H9 (cell line): Measurements from ENCODE around the gene PRKCZ. TPM values are rescaled to one million over a fixed set of nuclear protein-coding genes. Genes with fewer than 3 reads are reported as not detected.

Source experiments
- DNase-seq: peaks from one replicate; pipeline ENCODE4 v3.0.0-alpha.2; 2017
- H2AFZ ChIP-seq: one replicate; pipeline ENCODE4 v1.6.1; 2013; ENCODE audit warnings: mild to moderate bottlenecking, low read length, control low read depth, moderate library complexity
- H2AK5ac ChIP-seq: 2 replicates; pipeline ENCODE4 v1.6.1; 2013; ENCODE audit warnings: low read length, control low read depth, mixed read lengths; ENCODE audit not compliant: insufficient read length
- H2BK120ac ChIP-seq: one replicate; pipeline ENCODE4 v1.6.1; 2013; ENCODE audit warnings: low read depth, mild to moderate bottlenecking, low read length, control low read depth, inconsistent platforms; ENCODE audit not compliant: poor library complexity, severe bottlenecking
- H2BK12ac ChIP-seq: 2 replicates; pipeline ENCODE4 v1.6.1; 2013; ENCODE audit warnings: low read length, control low read depth, mixed read lengths, low read depth; ENCODE audit not compliant: insufficient read length
- H2BK15ac ChIP-seq: 2 replicates; pipeline ENCODE4 v1.6.1; 2013; ENCODE audit warnings: low read depth, low read length, control low read depth
- H2BK20ac ChIP-seq: one replicate; pipeline ENCODE4 v1.6.1; 2013; ENCODE audit warnings: low read depth, mild to moderate bottlenecking, low read length, control low read depth, inconsistent platforms; ENCODE audit not compliant: poor library complexity, severe bottlenecking
- H2BK5ac ChIP-seq: 2 replicates; pipeline ENCODE4 v1.6.1; 2013; ENCODE audit warnings: low read length, control low read depth, mixed read lengths; ENCODE audit not compliant: insufficient read length
- H3K14ac ChIP-seq: 2 replicates; pipeline ENCODE4 v1.6.1; 2013; ENCODE audit warnings: low read length, control low read depth; ENCODE audit not compliant: insufficient read depth
- H3K18ac ChIP-seq: 2 replicates; pipeline ENCODE4 v1.6.1; 2013; ENCODE audit warnings: low read depth, mild to moderate bottlenecking, mixed read lengths, low read length, control low read depth; ENCODE audit not compliant: insufficient read length
- H3K23ac ChIP-seq: 2 replicates; pipeline ENCODE4 v1.6.1; 2013; ENCODE audit warnings: low read length, control low read depth, mixed read lengths, low read depth; ENCODE audit not compliant: insufficient read length
- H3K23me2 ChIP-seq: 2 replicates; pipeline ENCODE4 v1.6.1; 2013; ENCODE audit warnings: low read depth, mild to moderate bottlenecking, mixed read lengths, low read length, control low read depth; ENCODE audit not compliant: insufficient read length, poor library complexity, severe bottlenecking
- H3K27ac ChIP-seq: 2 replicates; pipeline ENCODE4 v1.5.1; 2013; ENCODE audit warnings: low read length, control low read depth, mixed read lengths, low read depth; ENCODE audit not compliant: insufficient read length
- H3K27me3 ChIP-seq: 2 replicates; pipeline ENCODE4 v1.6.1; 2013; ENCODE audit warnings: low read length, control low read depth, inconsistent platforms; ENCODE audit not compliant: insufficient read depth
- H3K4ac ChIP-seq: 2 replicates; pipeline ENCODE4 v1.6.1; 2013; ENCODE audit warnings: low read depth, mild to moderate bottlenecking, control low read depth, inconsistent platforms, low read length, moderate library complexity
- H3K4me1 ChIP-seq: 2 replicates; pipeline ENCODE4 v1.6.1; 2013; ENCODE audit warnings: low read length, control low read depth, inconsistent platforms; ENCODE audit not compliant: insufficient read depth
- H3K4me2 ChIP-seq: 2 replicates; pipeline ENCODE4 v1.6.1; 2013; ENCODE audit warnings: low read length, control low read depth, mixed read lengths; ENCODE audit not compliant: insufficient read length, insufficient read depth
- H3K56ac ChIP-seq: 2 replicates; pipeline ENCODE4 v1.6.1; 2013; ENCODE audit warnings: low read depth, mild to moderate bottlenecking, mixed read lengths, low read length, control low read depth; ENCODE audit not compliant: insufficient read length
- H3K79me1 ChIP-seq: 2 replicates; pipeline ENCODE4 v1.6.1; 2013; ENCODE audit warnings: low read depth, mild to moderate bottlenecking, moderate library complexity, low read length, control low read depth, inconsistent platforms; ENCODE audit not compliant: insufficient read depth, poor library complexity, severe bottlenecking
- H3K79me2 ChIP-seq: 2 replicates; pipeline ENCODE4 v1.6.1; 2013; ENCODE audit warnings: low read length, control low read depth, inconsistent platforms; ENCODE audit not compliant: insufficient read depth
- H3K9ac ChIP-seq: 2 replicates; pipeline ENCODE4 v1.6.1; 2013; ENCODE audit warnings: low read length, control low read depth, mixed read lengths; ENCODE audit not compliant: insufficient read length; ENCODE audit errors: extremely low read depth
- H3K9me3 ChIP-seq: one replicate; pipeline ENCODE4 v1.6.1; 2013; ENCODE audit warnings: low read depth, low read length, inconsistent platforms; ENCODE audit not compliant: control insufficient read depth
- H3T11ph ChIP-seq: one replicate; pipeline ENCODE4 v1.6.1; 2013; ENCODE audit warnings: mild to moderate bottlenecking, low read length, control low read depth, inconsistent platforms
- H4K20me1 ChIP-seq: one replicate; pipeline ENCODE4 v1.6.1; 2013; ENCODE audit not compliant: control insufficient read depth, insufficient read length, insufficient read depth
- H4K5ac ChIP-seq: 2 replicates; pipeline ENCODE4 v1.6.1; 2013; ENCODE audit warnings: low read depth, mild to moderate bottlenecking, mixed read lengths, low read length, control low read depth; ENCODE audit not compliant: insufficient read length
- H4K8ac ChIP-seq: replicated peaks from 2 replicates; pipeline ENCODE4 v1.6.1; 2013; ENCODE audit warnings: low read length, control low read depth, mixed read lengths, low read depth; ENCODE audit not compliant: insufficient read length
- H4K91ac ChIP-seq: 2 replicates; pipeline ENCODE4 v1.6.1; 2013; ENCODE audit warnings: low read depth, mild to moderate bottlenecking, moderate library complexity, mixed read lengths, low read length, control low read depth; ENCODE audit not compliant: insufficient read length
- H3K27ac Mint-ChIP-seq, 3 experiments: 2 replicates in 2 of 3; 3 replicates in 1 of 3; pipeline ENCODE4 v1.8.0; 2020 to 2021; ENCODE audit warnings: mixed read lengths in 3 of 3, mild to moderate bottlenecking in 1 of 3, moderate library complexity in 1 of 3
- H3K27me3 Mint-ChIP-seq: 2 replicates; pipeline ENCODE4 v1.8.0; 2021; ENCODE audit warnings: low read depth, mild to moderate bottlenecking, moderate library complexity, mixed read lengths
- H3K36me3 Mint-ChIP-seq, 3 experiments: 2 replicates in 2 of 3; 3 replicates in 1 of 3; pipeline ENCODE4 v1.8.0; 2020 to 2021; ENCODE audit warnings: low read depth in 3 of 3, mixed read lengths in 3 of 3; ENCODE audit not compliant: insufficient read depth in 1 of 3
- H3K4me1 Mint-ChIP-seq, 2 experiments: 2 replicates each; pipeline ENCODE4 v1.8.0; 2020; ENCODE audit warnings: mixed read lengths in 2 of 2
- H3K4me3 Mint-ChIP-seq, 2 experiments: 2 replicates in 1 of 2; 3 replicates in 1 of 2; pipeline ENCODE4 v1.8.0; 2020 to 2021; ENCODE audit warnings: mild to moderate bottlenecking in 2 of 2, mixed read lengths in 2 of 2, moderate library complexity in 1 of 2
- H3K9me3 Mint-ChIP-seq, 2 experiments: 2 replicates in 1 of 2; 3 replicates in 1 of 2; pipeline ENCODE4 v1.8.0; 2020; ENCODE audit warnings: mild to moderate bottlenecking in 2 of 2, mixed read lengths in 2 of 2, moderate library complexity in 1 of 2
- WGBS: extraction: QIAGEN DNeasy Blood & Tissue Kit; methylation state at CpG from one replicate; pipeline ENCODE4 v1.1.7; 2013; ENCODE audit warnings: missing lambda C conversion rate, low lambda C conversion rate, mixed read lengths; ENCODE audit not compliant: insufficient read length; ENCODE audit errors: extremely low coverage; 5-methylcytosine and 5-hydroxymethylcytosine counted together
- total RNA-seq: library from RNA; stranded (reverse); gene quantifications from 2 replicates; pipeline ENCODE4 v1.2.1, GENCODE V29; 2021
- TF ChIP-seq, protein P1 (sequence below): fragments of 200-600 bp; sonication (generic); conservative IDR thresholded peaks from 3 replicates; pipeline ENCODE4 v1.8.0; 2021; ENCODE audit warnings: antibody characterized with exemption, mild to moderate bottlenecking

Gene PRKCZ
- total RNA-seq, 1 experiment from 2014 or later, result 48.4 TPM

DNA sequence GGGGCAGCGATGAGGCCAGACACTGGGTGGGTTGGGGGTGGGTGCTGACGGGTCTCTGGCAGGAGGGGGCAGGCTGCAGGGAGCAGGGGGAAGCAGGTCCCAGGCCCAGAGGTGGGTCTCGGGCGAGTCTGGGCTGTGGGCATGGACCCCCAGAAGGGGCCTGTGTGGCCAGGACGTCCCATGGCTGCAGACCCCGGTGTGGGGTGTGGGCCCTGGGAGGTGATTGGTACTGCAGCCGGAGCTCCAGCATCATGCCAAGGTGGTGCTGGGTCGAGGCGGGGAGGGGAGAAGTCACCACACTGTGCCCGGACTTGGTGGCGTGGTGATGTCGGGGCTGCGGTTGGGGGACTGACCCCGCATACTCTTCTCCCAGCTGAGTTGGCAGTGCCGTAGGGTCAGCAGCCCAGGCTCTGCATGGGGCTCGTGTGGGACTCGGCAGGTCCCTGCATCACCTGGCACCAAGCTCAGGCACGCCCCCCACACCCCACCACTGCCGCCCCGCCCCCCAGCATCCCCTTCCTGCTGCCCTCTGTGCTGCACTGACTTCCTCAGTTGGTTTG lies 31.2 kb downstream of the PRKCZ start:
- Mint-ChIP-seq H3K27me3 (no peaks in the 10 kb centered on the region; the same call in 1 of the 2 replicates), H3K27ac (no peak overlapping the region), H3K9me3 (peaks cover 15 to 21% of the 10 kb centered on the region in 2 experiments), H3K4me1 (no peaks in the 10 kb centered on the region), H3K4me3 (no peak overlapping the region), H3K36me3 (peaks cover 24 to 34% (median 32%) of the 10 kb centered on the region in 3 experiments)
- no peak overlapping the region for H2BK12ac ChIP-seq
- DNase-seq, result no peak
- no peak overlapping the region for H3T11ph ChIP-seq
- H3K4me1 ChIP-seq, result no peaks in the 10 kb centered on the region
- TF ChIP-seq, protein P1, sequence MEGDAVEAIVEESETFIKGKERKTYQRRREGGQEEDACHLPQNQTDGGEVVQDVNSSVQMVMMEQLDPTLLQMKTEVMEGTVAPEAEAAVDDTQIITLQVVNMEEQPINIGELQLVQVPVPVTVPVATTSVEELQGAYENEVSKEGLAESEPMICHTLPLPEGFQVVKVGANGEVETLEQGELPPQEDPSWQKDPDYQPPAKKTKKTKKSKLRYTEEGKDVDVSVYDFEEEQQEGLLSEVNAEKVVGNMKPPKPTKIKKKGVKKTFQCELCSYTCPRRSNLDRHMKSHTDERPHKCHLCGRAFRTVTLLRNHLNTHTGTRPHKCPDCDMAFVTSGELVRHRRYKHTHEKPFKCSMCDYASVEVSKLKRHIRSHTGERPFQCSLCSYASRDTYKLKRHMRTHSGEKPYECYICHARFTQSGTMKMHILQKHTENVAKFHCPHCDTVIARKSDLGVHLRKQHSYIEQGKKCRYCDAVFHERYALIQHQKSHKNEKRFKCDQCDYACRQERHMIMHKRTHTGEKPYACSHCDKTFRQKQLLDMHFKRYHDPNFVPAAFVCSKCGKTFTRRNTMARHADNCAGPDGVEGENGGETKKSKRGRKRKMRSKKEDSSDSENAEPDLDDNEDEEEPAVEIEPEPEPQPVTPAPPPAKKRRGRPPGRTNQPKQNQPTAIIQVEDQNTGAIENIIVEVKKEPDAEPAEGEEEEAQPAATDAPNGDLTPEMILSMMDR, result no peak
- H3K79me1 ChIP-seq, result no peaks in the 10 kb centered on the region
- no peak overlapping the region for H2BK20ac ChIP-seq
- H4K8ac ChIP-seq, result no peak overlapping the region
- no peak overlapping the region for H3K4ac ChIP-seq
- no peak overlapping the region for H3K27ac ChIP-seq
- no peak overlapping the region for H3K23ac ChIP-seq
- H3K79me2 ChIP-seq, result peaks cover 3% of the 10 kb centered on the region; the same call in 1 of the 2 replicates
- H2BK120ac ChIP-seq, result no peak overlapping the region
- H3K9ac ChIP-seq, result no peak overlapping the region
- H2AK5ac ChIP-seq, result no peak overlapping the region
- no CpG with 5 or more reads among the region's 20 CpGs for WGBS
- H3K14ac ChIP-seq, result no peak overlapping the region
- no peaks in the 10 kb centered on the region for H4K20me1 ChIP-seq
- H3K18ac ChIP-seq, result no peak overlapping the region
- no peak overlapping the region for H3K56ac ChIP-seq
- no peak overlapping the region for H4K91ac ChIP-seq
- H3K9me3 ChIP-seq, result peaks cover 5% of the 10 kb centered on the region
- H2BK15ac ChIP-seq, result no peak overlapping the region
- no peak overlapping the region for H2BK5ac ChIP-seq
- H4K5ac ChIP-seq, result no peak overlapping the region
- no peak overlapping the region for H3K4me2 ChIP-seq
- no peaks in the 10 kb centered on the region for H3K23me2 ChIP-seq
- no peaks in the 10 kb centered on the region for H3K27me3 ChIP-seq
- H2AFZ ChIP-seq, result no peak overlapping the region
